Upper lobe of left lung (tissue), 6 donors: ENCODE measurements around the gene PAQR5. TPM values are rescaled to one million over a fixed set of nuclear protein-coding genes. Genes with fewer than 3 reads are reported as not detected.

Source experiments
- ATAC-seq, 2 donors: fragments of 200-7000 bp; cut with Tn5 transposase; one replicate each; pipeline ENCODE4 v1.9.1; 2022; ENCODE audit warnings: mild to moderate bottlenecking in 2 of 2, moderate library complexity in 2 of 2; ENCODE audit not compliant: low FRiP score in 2 of 2
- DNase-seq, 2 donors: peaks; one replicate each; pipeline ENCODE4 v3.0.0-alpha.2; 2019 to 2020
- H3K27ac ChIP-seq, 4 donors: fragments of 200-600 bp; sonication (generic); one replicate each; pipeline ENCODE4 v1.5.1; 2016 to 2019
- H3K27me3 ChIP-seq, 4 donors: fragments of 200-600 bp; sonication (generic); one replicate each; pipeline ENCODE4 v1.5.1; 2017 to 2019
- H3K36me3 ChIP-seq, 4 donors: fragments of 200-600 bp; sonication (generic); one replicate each; pipeline ENCODE4 v1.5.1; 2016 to 2019
- H3K4me1 ChIP-seq, 4 donors: fragments of 200-600 bp; sonication (generic); one replicate each; pipeline ENCODE4 v1.5.1; 2018 to 2019
- H3K4me3 ChIP-seq, 4 donors: fragments of 200-600 bp; sonication (generic); one replicate each; pipeline ENCODE4 v1.5.1; 2017 to 2019; ENCODE audit warnings: mild to moderate bottlenecking in 2 of 4, moderate library complexity in 1 of 4
- H3K9me3 ChIP-seq, 4 donors: fragments of 200-600 bp; sonication (generic); one replicate each; pipeline ENCODE4 v1.5.1; 2018 to 2019
- CTCF ChIP-seq, 6 experiments: fragments of 450-650 bp in 4 of 6; fragments of 200-600 bp in 2 of 6; sonication (generic) in 2 of 6; IDR thresholded peaks; one replicate each; pipeline ENCODE4 v1.5.1; 2016 to 2019; ENCODE audit warnings: antibody characterized with exemption in 6 of 6
- EP300 ChIP-seq, 4 donors: sonication (generic); formaldehyde crosslinking; IDR thresholded peaks; one replicate each; pipeline ENCODE4 v1.5.1; 2017; ENCODE audit warnings: antibody characterized with exemption in 4 of 4, control low read depth in 2 of 4
- POLR2A ChIP-seq, 4 donors: fragments of 450-650 bp; IDR thresholded peaks; one replicate each; pipeline ENCODE4 v1.5.1; 2016 to 2017; ENCODE audit warnings: antibody characterized with exemption in 4 of 4, mild to moderate bottlenecking in 2 of 4
- POLR2AphosphoS5 ChIP-seq, 2 donors: sonication (generic); formaldehyde crosslinking; IDR thresholded peaks; one replicate each; pipeline ENCODE4 v1.5.1; 2017; ENCODE audit warnings: antibody characterized with exemption in 2 of 2
- WGBS, 2 donors: methylation state at CpG; one replicate each; pipeline ENCODE4 v1.1.5; 2017 to 2018; 5-methylcytosine and 5-hydroxymethylcytosine counted together
- total RNA-seq, 6 donors: library from RNA; depleted of rRNA in 4 of 6; stranded (reverse); fragments of >200 nt in 4 of 6; gene quantifications; one replicate each; pipeline versions ENCODE4 v1.1.0 to v1.2.1, GENCODE V29; 2016 to 2021
- donor health status: DM: no; HTN: no; CAD: no; lungs with moderate emphysema.
- donor health status: DM: no; HTN: yes; CAD: no; lungs with severe emphysema.

PAQR5 gene
- total RNA-seq, 6 donors from 2014 or later, result 15.5 to 39.8 (median 26.5) TPM

GRCh38 chr15:69456208-69457166, 157.8 kb downstream of the PAQR5 start:
- TF ChIP-seq EP300 (IDR thresholded peaks at IDR 0.05), result no peak
- TF ChIP-seq CTCF (IDR thresholded peaks at IDR 0.05), result no peak
- TF ChIP-seq POLR2A (IDR thresholded peaks at IDR 0.05), result no peak
- TF ChIP-seq POLR2AphosphoS5 (IDR thresholded peaks at IDR 0.05), result no peak
- Histone ChIP-seq H3K9me3 (no peaks in the 10 kb centered on the region), H3K4me3 (no peak overlapping the region), H3K4me1 (peaks cover 24 to 54% (median 29%) of the 10 kb centered on the region in 4 donors), H3K27ac (no peak overlapping the region), H3K36me3 (peaks cover 14 to 37% (median 20%) of the 10 kb centered on the region in 4 donors), H3K27me3 (no peaks in the 10 kb centered on the region)
- 89% methylated on average over 13 of the region's 13 CpGs for WGBS, 2 donors
- ATAC-seq (no peak), DNase-seq (no peak)

Other genes starting within 250 kb of the PAQR5 start
- 10 to 100 TPM; 12.5 to 24.8 (median 17.2) TPM for gene GLCE, start 138.3 kb upstream of the PAQR5 start, total RNA-seq
- gene KIF23, start 115.4 kb downstream of the PAQR5 start, total RNA-seq, result 1 to 10 TPM; 1.0 to 6.7 (median 3.7) TPM
- 1,000 to 10,000 TPM in 2 of 6 donors, 100 to 1,000 TPM in 4; 339 to 1,933 (median 538) TPM for gene RPLP1, start 153.9 kb downstream of the PAQR5 start, total RNA-seq